NB4 (cell line): Measurements from ENCODE around the gene SLC9A8.

Experiments used
- CTCF ChIP-seq: IDR thresholded peaks from one replicate; pipeline ENCODE4 v1.5.1; 2012; ENCODE audit warnings: low read depth, low read length
- MAX ChIP-seq: IDR thresholded peaks from 2 replicates; pipeline ENCODE4 v1.6.1; 2011; ENCODE audit warnings: low read depth, low read length
- POLR2A ChIP-seq: IDR thresholded peaks from 2 replicates; pipeline ENCODE4 v1.6.1; 2011; ENCODE audit warnings: mild to moderate bottlenecking; ENCODE audit not compliant: insufficient read length; ENCODE audit errors: extremely low read depth

DNA sequence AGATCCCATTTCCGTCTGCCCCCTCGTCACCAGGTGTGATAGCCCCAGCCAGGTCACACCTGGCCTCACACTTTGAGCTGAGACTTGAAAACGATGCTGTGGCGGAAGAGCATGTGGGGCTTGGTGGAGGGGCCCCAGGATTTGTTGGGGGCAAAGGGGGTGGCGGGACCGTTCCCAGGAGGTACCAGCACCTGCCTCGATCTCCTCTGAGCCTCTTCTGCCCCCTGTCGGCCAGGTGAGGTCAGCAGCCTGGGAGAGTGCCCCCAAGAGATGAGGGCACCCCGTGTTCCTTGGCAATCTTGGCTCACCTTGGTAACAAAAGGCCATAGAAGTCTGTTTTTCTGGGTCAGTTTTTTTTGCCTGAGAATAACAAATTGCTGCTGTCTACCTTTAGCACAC is 77.3 kb downstream of the SLC9A8 start:
- no peak for TF ChIP-seq CTCF
- TF ChIP-seq POLR2A, result no peak
- TF ChIP-seq MAX, result no peak
